HG02938 (cell line): ENCODE data around the gene WWTR1.

Experiments used
- ATAC-seq: cut with Tn5 transposase; IDR thresholded peaks from one replicate; pipeline ENCODE4 v1.9.1; 2021; ENCODE audit warnings: mild to moderate bottlenecking, moderate library complexity; ENCODE audit not compliant: unreplicated experiment

Gene WWTR1

GRCh38 chr3:149596134-149596770 is 61.6 kb downstream of the WWTR1 start:
- no peak for ATAC-seq

GRCh38 chr3:149593418-149594160 is 64.2 kb downstream of the WWTR1 start:
- ATAC-seq, result no peak

GRCh38 chr3:149592758-149593240 is 65.0 kb downstream of the WWTR1 start:
- no peak for ATAC-seq

- ATAC-seq, result no peak
These were observed 67.0 kb downstream of the WWTR1 start for GRCh38 chr3:149590691-149591441.

GRCh38 chr3:149589332-149589731 is 68.5 kb downstream of the WWTR1 start:
- ATAC-seq, result no peak

GRCh38 chr3:149588909-149589308 is 68.9 kb downstream of the WWTR1 start:
- ATAC-seq, result no peak

GRCh38 chr3:149587383-149587782 is 70.4 kb downstream of the WWTR1 start:
- ATAC-seq, result no peak

- ATAC-seq, result no peak
These were observed 71.0 kb downstream of the WWTR1 start for GRCh38 chr3:149586871-149587270.

GRCh38 chr3:149585401-149585726 is 72.5 kb downstream of the WWTR1 start:
- peak; percentile 91 for ATAC-seq

- ATAC-seq, result no peak
These were observed 73.7 kb downstream of the WWTR1 start for GRCh38 chr3:149583921-149584635.

- no peak for ATAC-seq
These were observed 75.4 kb downstream of the WWTR1 start for GRCh38 chr3:149582395-149582794.

GRCh38 chr3:149581681-149582370 is 76.0 kb downstream of the WWTR1 start:
- no peak for ATAC-seq

- ATAC-seq, result no peak
These were observed 76.6 kb downstream of the WWTR1 start for GRCh38 chr3:149581248-149581647.

GRCh38 chr3:149579838-149580542 is 77.8 kb downstream of the WWTR1 start:
- ATAC-seq, result peak; percentile 66

- no peak for ATAC-seq
These were observed 78.7 kb downstream of the WWTR1 start for GRCh38 chr3:149579161-149579560.

GRCh38 chr3:149577801-149578200 is 80.0 kb downstream of the WWTR1 start:
- ATAC-seq, result no peak

GRCh38 chr3:149575961-149576564 is 81.8 kb downstream of the WWTR1 start:
- ATAC-seq, result peak; percentile 36

GRCh38 chr3:149575213-149575960 is 82.4 kb downstream of the WWTR1 start:
- no peak for ATAC-seq
